Spinal cord (tissue), 10 donors: Measurements from ENCODE around the gene CD101. TPM values are rescaled to one million over a fixed set of nuclear protein-coding genes. Genes with fewer than 3 reads are reported as not detected.

Experiments used
- DNase-seq, 6 donors: peaks; one replicate each; pipeline versions ENCODE4 v3.0.0 to v3.0.0-alpha.2; 2013 to 2015; ENCODE audit warnings: low spot score in 6 of 6, low read depth in 4 of 6
- H3K27ac ChIP-seq: one replicate; pipeline ENCODE4 v1.5.1; 2013; ENCODE audit warnings: low read depth, low read length, control low read depth
- H3K27me3 ChIP-seq: one replicate; pipeline ENCODE4 v1.6.1; 2013; ENCODE audit warnings: low read length; ENCODE audit not compliant: control insufficient read depth, insufficient read depth
- H3K36me3 ChIP-seq: one replicate; pipeline ENCODE4 v1.6.1; 2013; ENCODE audit warnings: low read length; ENCODE audit not compliant: control insufficient read depth, insufficient read depth
- H3K4me1 ChIP-seq: one replicate; pipeline ENCODE4 v1.6.1; 2013; ENCODE audit warnings: low read length; ENCODE audit not compliant: control insufficient read depth, insufficient read depth
- H3K4me3 ChIP-seq: one replicate; pipeline ENCODE4 v1.5.1; 2013; ENCODE audit warnings: low read depth, low read length, control low read depth
- H3K9me3 ChIP-seq: one replicate; pipeline ENCODE4 v1.6.1; 2013; ENCODE audit warnings: low read length; ENCODE audit not compliant: control insufficient read depth, insufficient read depth
- WGBS: methylation state at CpG from one replicate; pipeline ENCODE4 v1.1.5; 2013; ENCODE audit warnings: missing lambda C conversion rate; ENCODE audit not compliant: insufficient coverage; 5-methylcytosine and 5-hydroxymethylcytosine counted together
- polyA plus RNA-seq, 2 donors: library from polyadenylated mRNA; unstranded; fragments of 120-200 nt; gene quantifications; one replicate each; pipeline ENCODE4 v1.2.1, GENCODE V29; 2013; ENCODE audit not compliant: insufficient read length in 2 of 2
- total RNA-seq, 2 donors: library from RNA; depleted of rRNA in 1 of 2; stranded (reverse); fragments of 120-200 nt in 1 of 2; fragments of >200 nt in 1 of 2; gene quantifications; one replicate each; pipeline versions ENCODE4 v1.2.3 to v1.2.4, GENCODE V29; 2013 to 2014
- donor health status: healthy.

Gene CD101
- total and polyA plus RNA-seq, 4 donors = 1.4 to 6.5 (median 4.0) TPM

GRCh38 chr1:117008656-117009055, 7.1 kb downstream of the CD101 start:
- DNase-seq = no peak
- no peaks in the 10 kb centered on the region for H3K27me3 ChIP-seq
- no peaks in the 10 kb centered on the region for H3K4me1 ChIP-seq
- H3K9me3 ChIP-seq = no peaks in the 10 kb centered on the region
- no peaks in the 10 kb centered on the region for H3K36me3 ChIP-seq
- no peak overlapping the region for H3K4me3 ChIP-seq
- 69% methylated on average over 2 of the region's 2 CpGs for WGBS
- no peak overlapping the region for H3K27ac ChIP-seq

DNA sequence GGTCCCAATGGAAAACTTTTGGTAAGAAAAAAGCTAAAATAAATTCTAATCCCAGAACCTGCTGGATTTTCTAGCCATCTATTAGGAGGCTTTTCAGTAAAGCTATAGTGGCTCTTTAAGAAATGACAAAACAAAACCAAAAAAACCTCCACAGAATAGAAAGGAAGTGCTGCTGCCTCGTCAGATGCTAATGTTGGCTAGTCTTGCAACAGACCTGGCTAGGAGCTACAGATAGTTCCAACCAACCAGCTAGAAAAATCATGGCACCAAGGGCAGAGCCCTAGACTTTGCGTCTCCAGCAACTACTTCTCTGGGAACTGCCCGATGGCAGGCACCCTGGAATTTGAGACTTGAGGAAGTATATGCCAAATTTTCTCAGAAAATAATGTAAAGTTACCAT, 7.6 kb downstream of the CD101 start:
- Histone ChIP-seq H3K36me3 (no peaks in the 10 kb centered on the region), H3K4me3 (no peak overlapping the region), H3K9me3 (no peaks in the 10 kb centered on the region), H3K27ac (no peak overlapping the region), H3K4me1 (no peaks in the 10 kb centered on the region), H3K27me3 (no peaks in the 10 kb centered on the region)
- 70% methylated on average over 2 of the region's 3 CpGs for WGBS
- DNase-seq = no peak

GRCh38 chr1:117010310-117010969, 8.9 kb downstream of the CD101 start:
- Histone ChIP-seq H3K4me1 (no peaks in the 10 kb centered on the region), H3K4me3 (no peak overlapping the region), H3K9me3 (no peaks in the 10 kb centered on the region), H3K27me3 (no peaks in the 10 kb centered on the region), H3K36me3 (no peaks in the 10 kb centered on the region), H3K27ac (no peak overlapping the region)
- no peak for DNase-seq
- no CpG with 5 or more reads among the region's 3 CpGs for WGBS

DNA sequence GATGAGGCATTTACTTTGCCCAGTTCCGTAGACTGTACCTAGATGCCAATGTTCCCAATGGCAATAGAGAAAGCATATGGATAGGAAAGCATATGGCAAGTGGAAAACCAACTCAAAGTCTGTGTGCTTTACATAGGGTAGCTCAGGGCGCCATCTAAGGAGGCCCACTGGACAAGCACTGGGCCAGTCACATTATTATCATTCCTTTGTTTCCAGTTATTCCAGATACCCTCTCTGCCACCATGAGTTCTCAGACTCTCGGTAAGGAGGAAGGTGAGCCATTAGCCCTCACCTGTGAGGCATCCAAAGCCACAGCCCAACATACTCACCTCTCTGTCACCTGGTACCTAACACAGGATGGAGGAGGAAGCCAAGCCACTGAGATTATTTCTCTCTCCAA, 9.8 kb downstream of the CD101 start:
- WGBS = 95% methylated on average over 3 of the region's 3 CpGs
- Histone ChIP-seq H3K4me1 (no peaks in the 10 kb centered on the region), H3K36me3 (no peaks in the 10 kb centered on the region), H3K27ac (no peak overlapping the region), H3K4me3 (no peak overlapping the region), H3K9me3 (no peaks in the 10 kb centered on the region), H3K27me3 (no peaks in the 10 kb centered on the region)
- DNase-seq = no peak

GRCh38 chr1:117013309-117013858, 11.8 kb downstream of the CD101 start:
- Histone ChIP-seq H3K9me3 (no peaks in the 10 kb centered on the region), H3K36me3 (no peaks in the 10 kb centered on the region), H3K27me3 (no peaks in the 10 kb centered on the region), H3K27ac (no peak overlapping the region), H3K4me1 (peaks cover 5% of the 10 kb centered on the region), H3K4me3 (no peak overlapping the region)
- WGBS = 92% methylated on average over 5 of the region's 5 CpGs
- no peak for DNase-seq

DNA sequence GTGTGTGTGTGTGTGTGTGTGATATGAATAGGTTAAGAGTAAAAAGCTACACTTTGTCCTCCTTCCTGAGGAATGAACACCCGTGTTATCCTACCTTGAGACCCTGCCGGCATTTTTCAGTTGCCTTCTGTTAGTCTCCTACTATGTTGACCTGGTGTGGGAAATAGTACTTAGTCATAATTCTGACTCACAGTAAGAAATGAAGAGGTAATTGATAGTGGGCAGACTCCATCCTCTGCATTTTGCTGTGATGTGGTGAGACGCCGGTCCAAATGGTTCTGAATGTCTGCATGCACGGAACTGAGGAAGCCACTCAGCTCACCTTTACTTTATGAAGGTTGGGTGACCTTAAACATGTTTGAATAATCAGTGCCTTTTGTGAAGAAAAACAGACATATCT, 12.6 kb downstream of the CD101 start:
- peaks cover 5% of the 10 kb centered on the region for H3K4me1 ChIP-seq
- no peak overlapping the region for H3K4me3 ChIP-seq
- no peaks in the 10 kb centered on the region for H3K9me3 ChIP-seq
- no peaks in the 10 kb centered on the region for H3K27me3 ChIP-seq
- no peaks in the 10 kb centered on the region for H3K36me3 ChIP-seq
- no peak for DNase-seq
- H3K27ac ChIP-seq = no peak overlapping the region
- no CpG with 5 or more reads among the region's 5 CpGs for WGBS

- no CpG with 5 or more reads among the region's 3 CpGs for WGBS
- peak in 1 of 6 donors; percentile 49 for DNase-seq
- Histone ChIP-seq H3K9me3 (no peaks in the 10 kb centered on the region), H3K4me3 (no peak overlapping the region), H3K27ac (no peak overlapping the region), H3K27me3 (no peaks in the 10 kb centered on the region), H3K4me1 (peaks cover 5% of the 10 kb centered on the region), H3K36me3 (no peaks in the 10 kb centered on the region)
Observed at GRCh38 chr1:117015724-117016123, 14.2 kb downstream of the CD101 start.

DNA sequence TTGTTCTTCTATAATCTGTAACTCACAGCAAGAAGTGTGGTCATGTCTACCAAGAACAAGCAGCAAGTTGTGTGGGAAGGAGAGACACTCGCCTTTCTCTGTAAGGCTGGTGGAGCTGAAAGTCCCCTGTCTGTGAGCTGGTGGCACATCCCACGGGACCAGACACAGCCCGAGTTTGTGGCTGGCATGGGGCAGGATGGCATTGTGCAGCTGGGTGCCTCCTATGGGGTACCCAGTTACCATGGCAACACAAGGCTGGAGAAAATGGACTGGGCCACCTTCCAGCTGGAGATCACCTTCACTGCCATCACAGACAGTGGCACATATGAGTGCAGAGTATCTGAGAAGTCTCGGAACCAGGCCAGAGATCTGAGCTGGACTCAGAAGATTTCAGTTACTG, 15.5 kb downstream of the CD101 start:
- DNase-seq = peak in 2 of 6 donors; percentile 63 to 67
- Histone ChIP-seq H3K4me3 (no peak overlapping the region), H3K27me3 (no peaks in the 10 kb centered on the region), H3K9me3 (no peaks in the 10 kb centered on the region), H3K4me1 (peaks cover 5% of the 10 kb centered on the region), H3K36me3 (no peaks in the 10 kb centered on the region), H3K27ac (no peak overlapping the region)
- WGBS = 15% methylated on average over 3 of the region's 4 CpGs

- peak in 1 of 6 donors; percentile 23 for DNase-seq
- no peak overlapping the region for H3K4me3 ChIP-seq
- no peaks in the 10 kb centered on the region for H3K36me3 ChIP-seq
- peaks cover 5% of the 10 kb centered on the region for H3K4me1 ChIP-seq
- no peaks in the 10 kb centered on the region for H3K27me3 ChIP-seq
- no peaks in the 10 kb centered on the region for H3K9me3 ChIP-seq
- 61% methylated on average over 2 of the region's 3 CpGs for WGBS
- H3K27ac ChIP-seq = no peak overlapping the region
Observed at GRCh38 chr1:117017648-117018047, 16.1 kb downstream of the CD101 start.

DNA sequence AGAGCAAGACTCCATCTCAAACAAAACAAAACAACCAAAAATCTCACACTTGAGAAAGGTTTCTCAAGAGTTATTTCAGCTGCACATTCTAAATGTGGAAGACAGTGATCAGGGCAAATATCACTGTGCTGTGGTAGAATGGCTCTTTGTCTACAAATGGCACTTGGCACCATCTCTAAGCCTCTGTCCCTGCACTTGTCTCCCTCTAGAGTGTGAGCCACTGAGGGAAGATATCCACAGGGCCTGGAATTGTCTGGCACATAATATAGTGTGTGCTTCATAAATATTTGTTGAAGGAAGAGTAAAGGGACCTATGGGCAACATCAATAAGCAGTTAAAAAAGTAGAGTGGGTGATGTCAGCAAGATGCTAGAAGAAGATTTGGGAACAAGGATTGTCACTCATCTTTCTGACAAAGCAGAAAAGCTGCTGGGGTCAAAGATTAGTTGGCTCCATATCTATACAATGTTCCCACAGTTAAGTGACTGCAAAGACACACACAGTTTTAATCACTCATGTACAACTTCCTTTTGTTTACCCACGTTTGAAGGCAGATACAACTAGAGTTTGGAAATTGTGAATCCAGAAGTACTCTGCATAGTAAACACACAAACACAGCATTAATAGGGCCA, 19.1 kb downstream of the CD101 start:
- Histone ChIP-seq H3K4me3 (no peak overlapping the region), H3K36me3 (no peaks in the 10 kb centered on the region), H3K27me3 (no peaks in the 10 kb centered on the region), H3K4me1 (peaks cover 5% of the 10 kb centered on the region), H3K9me3 (no peaks in the 10 kb centered on the region), H3K27ac (no peak overlapping the region)
- no peak for DNase-seq
- WGBS = no CpG with 5 or more reads among the region's 1 CpG
